Liver (tissue), 9 donors: ENCODE data around the gene MPP1. TPM values are rescaled to one million over a fixed set of nuclear protein-coding genes. Genes with fewer than 3 reads are reported as not detected.

Source experiments
- DNase-seq: peaks from one replicate; pipeline ENCODE4 v3.0.0-alpha.2; 2017; ENCODE audit warnings: low spot score
- H3K27ac ChIP-seq, 2 donors: one replicate each; pipeline ENCODE4 v1.7.0; 2013; ENCODE audit warnings: inconsistent platforms in 2 of 2, low read length in 2 of 2, control low read depth in 1 of 2, low read depth in 1 of 2, mild to moderate bottlenecking in 1 of 2
- H3K27me3 ChIP-seq, 4 donors: one replicate each; pipeline versions ENCODE4 v1.6.1 to v1.7.0; 2013; ENCODE audit warnings: low read length in 3 of 4, inconsistent platforms in 1 of 4, mild to moderate bottlenecking in 1 of 4, moderate library complexity in 1 of 4; ENCODE audit not compliant: control insufficient read depth in 4 of 4, insufficient read depth in 4 of 4
- H3K36me3 ChIP-seq, 4 donors: one replicate each; pipeline versions ENCODE4 v1.6.1 to v1.7.0; 2013; ENCODE audit warnings: low read length in 3 of 4, mild to moderate bottlenecking in 3 of 4, low read depth in 1 of 4, moderate library complexity in 1 of 4; ENCODE audit not compliant: control insufficient read depth in 4 of 4, insufficient read depth in 3 of 4
- H3K4me1 ChIP-seq, 4 donors: one replicate each; pipeline versions ENCODE4 v1.6.1 to v1.7.0; 2013; ENCODE audit warnings: low read length in 3 of 4, mild to moderate bottlenecking in 3 of 4, moderate library complexity in 1 of 4; ENCODE audit not compliant: control insufficient read depth in 4 of 4, insufficient read depth in 4 of 4
- H3K4me3 ChIP-seq, 3 donors: one replicate each; pipeline versions ENCODE4 v1.6.1 to v1.7.0; 2013; ENCODE audit warnings: low read length in 3 of 3, control low read depth in 1 of 3, low read depth in 1 of 3, mild to moderate bottlenecking in 1 of 3
- H3K9ac ChIP-seq, 2 donors: one replicate each; pipeline ENCODE4 v1.7.0; 2013; ENCODE audit warnings: low read length in 2 of 2, mild to moderate bottlenecking in 2 of 2, moderate library complexity in 2 of 2, control low read depth in 1 of 2, low read depth in 1 of 2
- H3K9me3 ChIP-seq, 4 donors: one replicate each; pipeline versions ENCODE4 v1.6.1 to v1.7.0; 2013; ENCODE audit warnings: low read length in 3 of 4; ENCODE audit not compliant: control insufficient read depth in 4 of 4
- ATF3 ChIP-seq: IDR thresholded peaks from 2 replicates; pipeline ENCODE4 v1.6.1; 2016; ENCODE audit warnings: antibody characterized with exemption
- CTCF ChIP-seq: fragments of 150-350 bp; IDR thresholded peaks from 2 replicates; pipeline ENCODE4 v1.5.1; 2017; ENCODE audit warnings: improper control_type of control experiment, low read depth, low read length; ENCODE audit not compliant: missing input control
- EGR1 ChIP-seq, 2 donors: IDR thresholded peaks; 2 replicates each; pipeline ENCODE4 v1.6.1; 2016 to 2018; ENCODE audit warnings: antibody characterized with exemption in 2 of 2, low read depth in 2 of 2
- FOXA1 ChIP-seq: IDR thresholded peaks from 2 replicates; pipeline ENCODE4 v1.6.1; 2016; ENCODE audit warnings: antibody characterized with exemption
- FOXA2 ChIP-seq: IDR thresholded peaks from 2 replicates; pipeline ENCODE4 v1.6.1; 2016; ENCODE audit warnings: antibody characterized with exemption
- GABPA ChIP-seq, 2 donors: IDR thresholded peaks in 1 of 2; conservative IDR thresholded peaks in 1 of 2; 2 replicates each; pipeline ENCODE4 v1.6.1; 2016; ENCODE audit warnings: antibody characterized with exemption in 2 of 2, mild to moderate bottlenecking in 1 of 2, moderate library complexity in 1 of 2
- HNF4A ChIP-seq, 2 donors: conservative IDR thresholded peaks; 2 replicates each; pipeline ENCODE4 v1.6.1; 2016; ENCODE audit warnings: antibody characterized with exemption in 2 of 2, mild to moderate bottlenecking in 2 of 2
- HNF4G ChIP-seq: IDR thresholded peaks from 2 replicates; pipeline ENCODE4 v1.6.1; 2016; ENCODE audit warnings: antibody characterized with exemption
- JUND ChIP-seq, 2 donors: IDR thresholded peaks; 2 replicates each; pipeline ENCODE4 v1.6.1; 2016; ENCODE audit warnings: antibody characterized with exemption in 2 of 2
- MAX ChIP-seq: IDR thresholded peaks from 2 replicates; pipeline ENCODE4 v1.6.1; 2016; ENCODE audit warnings: antibody characterized with exemption
- NR2F2 ChIP-seq: IDR thresholded peaks from 2 replicates; pipeline ENCODE4 v1.6.1; 2016; ENCODE audit warnings: antibody characterized with exemption
- RAD21 ChIP-seq, 2 donors: IDR thresholded peaks; 2 replicates each; pipeline ENCODE4 v1.6.1; 2016; ENCODE audit warnings: antibody characterized with exemption in 2 of 2, mild to moderate bottlenecking in 2 of 2
- REST ChIP-seq: IDR thresholded peaks from 2 replicates; pipeline ENCODE4 v1.6.1; 2016; ENCODE audit warnings: antibody characterized with exemption, mild to moderate bottlenecking
- RXRA ChIP-seq, 2 donors: IDR thresholded peaks; 2 replicates each; pipeline ENCODE4 v1.6.1; 2017 to 2018; ENCODE audit warnings: antibody characterized with exemption in 2 of 2, mild to moderate bottlenecking in 1 of 2
- SP1 ChIP-seq: IDR thresholded peaks from 2 replicates; pipeline ENCODE4 v1.6.1; 2018; ENCODE audit warnings: antibody characterized with exemption, mild to moderate bottlenecking
- TAF1 ChIP-seq: conservative IDR thresholded peaks from 2 replicates; pipeline ENCODE4 v1.6.1; 2016; ENCODE audit warnings: antibody characterized with exemption, mild to moderate bottlenecking
- YY1 ChIP-seq: IDR thresholded peaks from 2 replicates; pipeline ENCODE4 v1.6.1; 2016; ENCODE audit warnings: antibody characterized with exemption, mild to moderate bottlenecking
- ZBTB33 ChIP-seq: IDR thresholded peaks from 2 replicates; pipeline ENCODE4 v1.6.1; 2016; ENCODE audit warnings: antibody characterized with exemption
- WGBS: extraction: QIAGEN DNeasy Blood & Tissue Kit; methylation state at CpG from one replicate; pipeline ENCODE4 v1.1.7; 2013; 5-methylcytosine and 5-hydroxymethylcytosine counted together
- polyA plus RNA-seq, 2 donors: library from polyadenylated mRNA; stranded (reverse) in 1 of 2; unstranded in 1 of 2; fragments of 200-250 nt in 1 of 2; fragments of >200 nt in 1 of 2; fragmentation: Nextera tagmentation in 1 of 2; extraction: Ambion mirVana in 1 of 2; gene quantifications; one replicate each; pipeline versions ENCODE4 v1.2.1 to v1.2.3, GENCODE V29; 2013 to 2015
- total RNA-seq, 2 donors: library from RNA; depleted of rRNA; stranded (reverse); fragments of >200 nt; gene quantifications; one replicate each; pipeline ENCODE4 v1.2.3, GENCODE V29; 2014
- donor health status: healthy.
- donor health status: healthy.
- donor health status: healthy.
- donor health status: healthy.
- donor health status: healthy.

MPP1 gene
- total and polyA plus RNA-seq, 4 donors, result 13.8 to 168 (median 23.4) TPM

GRCh38 chrX:154804261-154804956 is 876 bp downstream of the MPP1 start:
- TF ChIP-seq HNF4G (no peak), FOXA2 (no peak), MAX (no peak), CTCF (no peak), GABPA (IDR thresholded peaks at IDR 0.05 in 1 of 2, conservative IDR thresholded peaks at IDR 0.05 in 1 of 2) (no peak), RAD21 (IDR thresholded peaks at IDR 0.05) (no peak), REST (no peak), FOXA1 (no peak), JUND (IDR thresholded peaks at IDR 0.05) (no peak), HNF4A (conservative IDR thresholded peaks at IDR 0.05) (no peak), EGR1 (IDR thresholded peaks at IDR 0.05; ENCODE audit: low read depth in 2 of 2) (no peak), SP1 (no peak), YY1 (no peak), ATF3 (no peak)
- Histone ChIP-seq H3K36me3 (no peaks in the 10 kb centered on the region), H3K9ac (peak overlapping the region; percentile 31 to 78), H3K27me3 (no peaks in the 10 kb centered on the region), H3K4me1 (peaks cover 6 to 40% (median 31%) of the 10 kb centered on the region in 4 donors), H3K9me3 (peaks cover 0 to 5% (median 2%) of the 10 kb centered on the region in 4 donors), H3K4me3 (peak overlapping the region; percentile 66 to 81 (median 80)), H3K27ac (peak overlapping the region; percentile 66 to 79)
- WGBS, result 22% methylated on average over 7 of the region's 7 CpGs
- no peak for DNase-seq

GRCh38 chrX:154802947-154803346 is 2.3 kb downstream of the MPP1 start:
- no peak for DNase-seq
- TF ChIP-seq ZBTB33 (no peak), RXRA (IDR thresholded peaks at IDR 0.05) (peak; percentile 46 to 50), YY1 (no peak), HNF4G (no peak), RAD21 (IDR thresholded peaks at IDR 0.05) (no peak), TAF1 (no peak), HNF4A (conservative IDR thresholded peaks at IDR 0.05) (peak; percentile 28 to 31), GABPA (IDR thresholded peaks at IDR 0.05 in 1 of 2, conservative IDR thresholded peaks at IDR 0.05 in 1 of 2) (no peak), CTCF (no peak), FOXA1 (no peak), NR2F2 (no peak), SP1 (no peak), ATF3 (no peak), EGR1 (IDR thresholded peaks at IDR 0.05; ENCODE audit: low read depth in 2 of 2) (no peak), FOXA2 (no peak), MAX (no peak)

More at GRCh38 chrX:154802947-154803346, 2.3 kb downstream of the MPP1 start:
- no peak overlapping the region for H3K9ac ChIP-seq
- H3K36me3 ChIP-seq, result no peaks in the 10 kb centered on the region
- peak overlapping the region in 1 of 2 donors; percentile 8 for H3K27ac ChIP-seq
- no peak overlapping the region for H3K4me3 ChIP-seq
- H3K9me3 ChIP-seq, result peaks cover 0 to 5% (median 2%) of the 10 kb centered on the region in 4 donors
- WGBS, result 63% methylated on average over 2 of the region's 2 CpGs
- no peaks in the 10 kb centered on the region for H3K27me3 ChIP-seq
- H3K4me1 ChIP-seq, result peaks cover 7 to 43% (median 32%) of the 10 kb centered on the region in 4 donors
